SK-N-MC (cell line): Measurements from ENCODE around the gene NLGN2.
"Not testable (repeated sequence)": the region's sequence is repeated elsewhere in the genome, so short reads cannot be mapped to it uniquely, and the experiment has no call there.

ENCODE experiments used
- DNase-seq: peaks from one replicate; pipeline ENCODE4 v3.0.0-alpha.2; 2011; ENCODE audit warnings: low read depth, low spot score
- H3K27ac ChIP-seq: fragments of 200-600 bp; sonication (generic); 2 replicates; pipeline ENCODE4 v1.5.1; 2016; ENCODE audit warnings: mixed run types
- H3K36me3 ChIP-seq: fragments of 200-600 bp; sonication (generic); 2 replicates; pipeline ENCODE4 v1.6.1; 2017; ENCODE audit warnings: antibody characterized with exemption, low read length, mixed read lengths; ENCODE audit not compliant: insufficient read depth
- H3K4me3 ChIP-seq: fragments of 200-600 bp; sonication (generic); 2 replicates; pipeline ENCODE4 v1.5.1; 2016
- H3K9ac ChIP-seq: fragments of 200-600 bp; sonication (generic); 2 replicates; pipeline ENCODE4 v1.8.0; 2017; ENCODE audit warnings: mixed run types, mixed read lengths; ENCODE audit not compliant: insufficient read length
- H3K9me3 ChIP-seq: fragments of 200-600 bp; sonication (generic); 2 replicates; pipeline ENCODE4 v1.6.1; 2017; ENCODE audit warnings: low read depth, mild to moderate bottlenecking, antibody characterized with exemption, low read length, moderate library complexity, mixed read lengths
- EZH2 ChIP-seq: fragments of 200-600 bp; sonication (generic); IDR thresholded peaks from one replicate; pipeline ENCODE4 v1.6.1; 2017; ENCODE audit warnings: antibody characterized with exemption
- FOXP2 ChIP-seq: optimal IDR thresholded peaks from 2 replicates; pipeline ENCODE3; 2011; ENCODE audit warnings: mild to moderate bottlenecking, moderate library complexity; ENCODE audit not compliant: insufficient read depth; ENCODE audit errors: extremely low read length, control extremely low read depth
- POLR2AphosphoS5 ChIP-seq: IDR thresholded peaks from 2 replicates; pipeline ENCODE4 v1.6.1; 2012; ENCODE audit warnings: mild to moderate bottlenecking, low read depth, low read length, borderline replicate concordance

NLGN2 gene

GRCh38 chr17:7407485-7408251 is at the start of gene NLGN2:
Gene NLGN2, plus strand, starts transcription at chr17:7407845. Its CDS starts 411 bp downstream, at chr17:7408256.
- Histone ChIP-seq H3K36me3 (0 out of 2 replicates have a peak, but pooled peaks cover 5% of the 10 kb centered on the region), H3K9me3 (no peaks in the 10 kb centered on the region), H3K27ac (no peak within 1 kb of the TSS), H3K9ac (no peak within 1 kb of the TSS), H3K4me3 (no peak within 1 kb of the TSS)
- no peak for TF ChIP-seq POLR2AphosphoS5
- no peak for TF ChIP-seq FOXP2
- no peak for TF ChIP-seq EZH2
- no peak for DNase-seq

GRCh38 chr17:7361906-7362305 is 45.7 kb upstream of the NLGN2 start:
- TF ChIP-seq EZH2 (no peak), FOXP2 (no peak), POLR2AphosphoS5 (no peak)
- H3K4me3 ChIP-seq = no peak overlapping the region
- H3K9me3 ChIP-seq = no peaks in the 10 kb centered on the region
- H3K36me3 ChIP-seq = no peaks in the 10 kb centered on the region
- H3K9ac ChIP-seq = no peak overlapping the region
- DNase-seq = no peak
- no peak overlapping the region for H3K27ac ChIP-seq

- H3K27ac ChIP-seq = no peak overlapping the region
- TF ChIP-seq POLR2AphosphoS5 = no peak
- TF ChIP-seq EZH2 = no peak
- no peak for TF ChIP-seq FOXP2
- H3K9ac ChIP-seq = no peak overlapping the region
- H3K9me3 ChIP-seq = no peaks in the 10 kb centered on the region
- H3K36me3 ChIP-seq = no peaks in the 10 kb centered on the region
- no peak overlapping the region for H3K4me3 ChIP-seq
- no peak for DNase-seq
These were observed 44.3 kb upstream of the NLGN2 start for GRCh38 chr17:7363311-7363710.

- H3K27ac ChIP-seq, H3K4me3 ChIP-seq, H3K9me3 ChIP-seq, H3K36me3 ChIP-seq, DNase-seq, H3K9ac ChIP-seq: not testable (repeated sequence)
These were observed 41.7 kb upstream of the NLGN2 start for GRCh38 chr17:7365963-7366362.

- no peak overlapping the region for H3K27ac ChIP-seq
- TF ChIP-seq EZH2 = no peak
- no peak for TF ChIP-seq POLR2AphosphoS5
- TF ChIP-seq FOXP2 = no peak
- H3K9me3 ChIP-seq = no peaks in the 10 kb centered on the region
- no peak for DNase-seq
- H3K9ac ChIP-seq = no peak overlapping the region
- H3K36me3 ChIP-seq = no peaks in the 10 kb centered on the region
- no peak overlapping the region for H3K4me3 ChIP-seq
These were observed 40.6 kb upstream of the NLGN2 start for GRCh38 chr17:7367083-7367482.

GRCh38 chr17:7367918-7368598 is 39.6 kb upstream of the NLGN2 start:
- H3K27ac ChIP-seq = no peak overlapping the region
- H3K9me3 ChIP-seq = no peaks in the 10 kb centered on the region
- DNase-seq = no peak
- H3K9ac ChIP-seq = no peak overlapping the region
- TF ChIP-seq EZH2 = no peak
- no peak for TF ChIP-seq FOXP2
- no peak for TF ChIP-seq POLR2AphosphoS5
- H3K4me3 ChIP-seq = no peak overlapping the region
- H3K36me3 ChIP-seq = no peaks in the 10 kb centered on the region

- not testable (repeated sequence) for H3K27ac ChIP-seq, DNase-seq, H3K9ac ChIP-seq, H3K4me3 ChIP-seq, H3K36me3 ChIP-seq, H3K9me3 ChIP-seq
These were observed 39.0 kb upstream of the NLGN2 start for GRCh38 chr17:7368599-7368994.

- Histone ChIP-seq H3K36me3 (no peaks in the 10 kb centered on the region), H3K9ac (no peak overlapping the region), H3K27ac (no peak overlapping the region), H3K4me3 (no peak overlapping the region), H3K9me3 (no peaks in the 10 kb centered on the region)
- no peak for DNase-seq
- TF ChIP-seq EZH2 (no peak), POLR2AphosphoS5 (no peak), FOXP2 (no peak)
These were observed 37.8 kb upstream of the NLGN2 start for GRCh38 chr17:7369825-7370224.

- Histone ChIP-seq H3K36me3 (no peaks in the 10 kb centered on the region), H3K9ac (no peak overlapping the region), H3K9me3 (no peaks in the 10 kb centered on the region), H3K4me3 (no peak overlapping the region), H3K27ac (no peak overlapping the region)
- TF ChIP-seq FOXP2 = no peak
- DNase-seq = no peak
These were observed 36.8 kb upstream of the NLGN2 start for GRCh38 chr17:7370853-7371252.
